ENCODE measurements around the gene EIF4H. TPM values are rescaled to one million over a fixed set of nuclear protein-coding genes. Genes with fewer than 3 reads are reported as not detected.

EIF4H gene
- total RNA-seq, 1 donor from 2014 or later, result 295 TPM

DNA sequence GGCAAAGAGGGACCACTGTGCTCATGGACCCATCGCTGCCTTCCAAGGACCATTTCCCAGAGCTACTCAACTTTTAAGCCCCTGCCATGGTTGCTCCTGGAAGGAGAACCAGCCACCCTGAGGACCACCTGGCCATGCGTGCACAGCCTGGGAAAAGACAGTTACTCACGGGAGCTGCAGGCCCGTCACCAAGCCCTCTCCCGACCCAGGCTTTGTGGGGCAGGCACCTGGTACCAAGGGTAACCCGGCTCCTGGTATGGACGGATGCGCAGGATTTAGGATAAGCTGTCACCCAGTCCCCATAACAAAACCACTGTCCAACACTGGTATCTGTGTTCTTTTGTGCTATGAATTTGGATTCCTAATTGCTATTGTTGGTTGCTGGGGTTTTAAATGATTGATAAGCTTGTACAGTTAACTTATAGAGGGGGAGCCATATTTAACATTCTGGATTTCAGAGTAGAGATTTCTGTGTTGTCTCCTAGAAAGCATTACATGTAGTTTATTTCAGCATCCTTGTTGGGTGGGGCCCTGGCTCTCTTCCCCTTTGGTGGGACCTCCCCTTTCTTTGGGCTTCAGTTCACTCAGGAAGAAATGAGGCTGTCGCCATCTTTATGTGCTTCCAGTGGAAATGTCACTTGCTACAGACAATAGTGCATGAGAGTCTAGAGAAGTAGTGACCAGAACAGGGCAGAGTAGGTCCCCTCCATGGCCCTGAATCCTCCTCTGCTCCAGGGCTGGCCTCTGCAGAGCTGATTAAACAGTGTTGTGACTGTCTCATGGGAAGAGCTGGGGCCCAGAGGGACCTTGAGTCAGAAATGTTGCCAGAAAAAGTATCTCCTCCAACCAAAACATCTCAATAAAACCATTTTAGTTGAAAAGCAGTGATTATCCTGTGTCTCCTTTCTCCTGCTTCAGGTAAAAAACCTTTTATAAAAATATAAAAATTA, 55.1 kb downstream of the EIF4H start:
- no peak overlapping the region for H3K4me3 Mint-ChIP-seq
- H3K4me1 Mint-ChIP-seq, result no peaks in the 10 kb centered on the region
- H3K36me3 Mint-ChIP-seq (ENCODE audit: low read depth), result peaks cover 16% of the 10 kb centered on the region
- H3K27me3 Mint-ChIP-seq (ENCODE audit: low read depth), result no peaks in the 10 kb centered on the region
- H3K27ac Mint-ChIP-seq (ENCODE audit: unreplicated experiment), result no peak overlapping the region
- TF ChIP-seq, protein P1, sequence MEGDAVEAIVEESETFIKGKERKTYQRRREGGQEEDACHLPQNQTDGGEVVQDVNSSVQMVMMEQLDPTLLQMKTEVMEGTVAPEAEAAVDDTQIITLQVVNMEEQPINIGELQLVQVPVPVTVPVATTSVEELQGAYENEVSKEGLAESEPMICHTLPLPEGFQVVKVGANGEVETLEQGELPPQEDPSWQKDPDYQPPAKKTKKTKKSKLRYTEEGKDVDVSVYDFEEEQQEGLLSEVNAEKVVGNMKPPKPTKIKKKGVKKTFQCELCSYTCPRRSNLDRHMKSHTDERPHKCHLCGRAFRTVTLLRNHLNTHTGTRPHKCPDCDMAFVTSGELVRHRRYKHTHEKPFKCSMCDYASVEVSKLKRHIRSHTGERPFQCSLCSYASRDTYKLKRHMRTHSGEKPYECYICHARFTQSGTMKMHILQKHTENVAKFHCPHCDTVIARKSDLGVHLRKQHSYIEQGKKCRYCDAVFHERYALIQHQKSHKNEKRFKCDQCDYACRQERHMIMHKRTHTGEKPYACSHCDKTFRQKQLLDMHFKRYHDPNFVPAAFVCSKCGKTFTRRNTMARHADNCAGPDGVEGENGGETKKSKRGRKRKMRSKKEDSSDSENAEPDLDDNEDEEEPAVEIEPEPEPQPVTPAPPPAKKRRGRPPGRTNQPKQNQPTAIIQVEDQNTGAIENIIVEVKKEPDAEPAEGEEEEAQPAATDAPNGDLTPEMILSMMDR (conservative IDR thresholded peaks at IDR 0.05), result no peak
- no peaks in the 10 kb centered on the region for H3K9me3 Mint-ChIP-seq
- DNase-seq (ENCODE audit: low read depth, low spot score), result no peak

DNA sequence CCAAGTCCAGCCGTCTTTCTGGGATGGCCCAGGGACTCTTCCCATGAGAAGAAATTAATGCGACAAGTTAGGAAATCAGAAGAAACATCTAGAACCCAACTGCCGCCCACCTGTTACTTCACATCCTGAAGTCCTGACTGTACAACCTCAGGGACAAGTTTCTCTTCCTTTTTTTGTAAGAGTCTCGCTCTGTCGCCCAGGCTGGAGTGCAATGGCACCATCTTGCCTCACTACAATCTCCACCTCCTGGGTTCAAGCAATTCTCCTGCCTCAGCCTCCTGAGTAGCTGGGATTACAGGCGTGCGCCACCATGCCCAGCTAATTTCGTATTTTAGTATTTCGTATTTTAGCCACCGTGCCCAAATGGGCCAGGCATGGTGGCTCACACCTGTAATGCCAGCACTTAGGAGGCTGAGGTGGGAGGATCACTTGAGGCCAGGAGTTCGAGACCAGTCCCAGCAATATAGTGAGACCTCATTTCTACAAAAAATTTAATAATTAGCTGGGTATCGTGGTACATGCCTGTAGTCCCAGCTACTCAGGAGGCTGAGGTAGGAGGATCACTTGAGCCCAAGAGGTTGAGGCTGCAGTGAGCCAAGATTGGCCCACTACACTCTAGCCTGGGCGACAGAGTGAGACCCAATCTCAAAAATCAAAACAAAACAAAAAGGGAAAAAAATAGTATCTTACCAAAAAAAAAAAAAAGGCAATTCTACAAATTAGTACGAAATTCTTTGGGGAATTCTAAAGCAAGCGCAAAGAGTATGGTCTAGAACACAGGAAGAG, 56.5 kb downstream of the EIF4H start:
- TF ChIP-seq, protein P1 (conservative IDR thresholded peaks at IDR 0.05), result no peak
- Mint-ChIP-seq H3K4me1 (no peaks in the 10 kb centered on the region), H3K9me3 (no peaks in the 10 kb centered on the region), H3K4me3 (no peak overlapping the region), H3K27me3 (ENCODE audit: low read depth) (no peaks in the 10 kb centered on the region), H3K36me3 (ENCODE audit: low read depth) (peaks cover 18% of the 10 kb centered on the region), H3K27ac (ENCODE audit: unreplicated experiment) (no peak overlapping the region)
- DNase-seq (ENCODE audit: low read depth, low spot score), result no peak

DNA sequence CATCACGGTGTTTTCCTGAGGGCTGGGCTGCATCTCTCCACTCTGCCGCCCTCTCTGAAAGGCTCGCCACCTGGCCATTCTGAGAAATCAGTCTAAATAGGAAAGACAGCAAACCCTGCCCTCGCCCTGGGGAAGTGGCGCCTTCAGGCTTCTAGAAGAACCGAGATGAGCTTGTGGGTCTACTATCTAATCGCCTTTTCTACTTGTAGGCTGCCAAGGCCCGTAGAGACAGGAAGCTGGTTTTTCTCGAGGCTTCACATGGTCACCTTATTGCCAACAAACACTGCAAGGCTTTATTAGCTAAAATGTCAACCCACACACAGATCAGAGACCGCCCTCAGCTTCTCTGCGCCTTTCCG, 57.1 kb downstream of the EIF4H start:
- no peaks in the 10 kb centered on the region for H3K27me3 Mint-ChIP-seq (ENCODE audit: low read depth)
- peak overlapping the region; percentile 30 for H3K27ac Mint-ChIP-seq (ENCODE audit: unreplicated experiment)
- TF ChIP-seq, protein P1 (conservative IDR thresholded peaks at IDR 0.05), result no peak
- H3K4me1 Mint-ChIP-seq, result no peaks in the 10 kb centered on the region
- DNase-seq (ENCODE audit: low read depth, low spot score), result no peak
- H3K36me3 Mint-ChIP-seq (ENCODE audit: low read depth), result peaks cover 18% of the 10 kb centered on the region
- H3K9me3 Mint-ChIP-seq, result no peaks in the 10 kb centered on the region
- H3K4me3 Mint-ChIP-seq, result no peak overlapping the region

DNA sequence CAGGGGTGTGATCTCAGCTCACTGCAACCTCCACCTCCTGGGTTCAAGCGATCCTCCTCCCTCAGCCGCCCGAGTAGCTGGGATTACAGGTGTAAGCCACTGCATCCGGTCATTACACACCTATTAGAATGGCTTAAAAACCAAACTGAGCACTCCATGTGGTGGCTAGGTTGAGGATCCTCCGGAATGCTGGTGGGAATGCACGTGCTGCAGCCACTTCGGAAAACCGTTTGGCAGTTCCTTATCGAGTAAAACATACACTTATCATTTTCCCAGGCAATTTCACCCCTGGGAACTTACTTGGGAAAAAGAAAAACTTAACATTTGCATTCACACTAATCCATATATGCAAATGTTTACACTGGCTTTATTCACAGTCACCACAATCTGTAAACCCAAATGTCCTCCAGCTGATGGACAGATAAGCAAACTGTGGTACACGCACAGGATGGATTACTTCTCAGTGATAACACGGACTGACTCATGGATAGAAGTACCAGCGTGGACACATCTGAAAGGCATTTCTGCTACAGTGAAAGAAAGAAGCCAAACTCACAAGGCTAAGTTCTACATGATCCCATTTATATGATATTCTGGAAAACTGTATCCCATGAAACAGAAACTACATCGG, 59.6 kb downstream of the EIF4H start:
- peaks cover 20% of the 10 kb centered on the region for H3K36me3 Mint-ChIP-seq (ENCODE audit: low read depth)
- H3K4me3 Mint-ChIP-seq, result no peak overlapping the region
- no peaks in the 10 kb centered on the region for H3K9me3 Mint-ChIP-seq
- H3K27me3 Mint-ChIP-seq (ENCODE audit: low read depth), result no peaks in the 10 kb centered on the region
- TF ChIP-seq, protein P1 (conservative IDR thresholded peaks at IDR 0.05), result no peak
- no peaks in the 10 kb centered on the region for H3K4me1 Mint-ChIP-seq
- no peak for DNase-seq (ENCODE audit: low read depth, low spot score)
- no peak overlapping the region for H3K27ac Mint-ChIP-seq (ENCODE audit: unreplicated experiment)

DNA sequence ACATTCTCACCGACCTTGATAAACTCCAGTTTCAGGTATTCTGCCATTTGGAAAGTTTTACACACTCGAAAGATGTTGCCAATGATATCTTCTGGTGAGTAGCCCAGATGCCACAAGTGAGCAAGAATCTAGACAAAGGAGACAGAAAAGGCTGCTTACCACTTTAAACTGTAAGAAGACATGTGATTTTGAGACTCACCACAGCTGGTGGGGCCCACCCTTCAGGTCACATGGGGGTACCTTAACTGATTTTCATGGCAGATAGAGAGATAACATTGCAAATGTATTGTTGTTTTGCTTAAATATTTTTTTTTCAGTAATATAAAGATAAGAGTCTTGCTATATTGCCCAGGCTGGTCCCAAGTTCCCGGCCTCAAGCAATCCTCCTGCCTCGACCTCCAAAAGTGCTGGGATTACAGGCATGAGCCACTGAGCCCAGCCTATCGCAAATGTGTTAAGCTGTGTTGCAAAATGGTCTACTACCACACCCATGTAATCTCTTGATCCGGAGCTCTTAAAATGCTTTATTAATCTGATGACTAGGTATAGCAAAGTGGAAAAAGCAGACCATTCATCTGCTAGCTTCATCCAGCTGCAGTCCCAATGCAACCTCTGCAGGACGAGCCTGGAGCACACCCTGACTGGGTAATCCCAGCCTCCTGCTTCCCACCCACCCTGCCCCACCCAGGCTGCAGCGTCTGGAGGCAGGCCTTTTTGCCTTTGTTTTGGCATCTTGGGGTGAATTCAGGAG, 61.5 kb downstream of the EIF4H start:
- TF ChIP-seq, protein P1 (conservative IDR thresholded peaks at IDR 0.05), result no peak
- no peaks in the 10 kb centered on the region for H3K4me1 Mint-ChIP-seq
- H3K27me3 Mint-ChIP-seq (ENCODE audit: low read depth), result no peaks in the 10 kb centered on the region
- peaks cover 23% of the 10 kb centered on the region for H3K36me3 Mint-ChIP-seq (ENCODE audit: low read depth)
- H3K27ac Mint-ChIP-seq (ENCODE audit: unreplicated experiment), result no peak overlapping the region
- H3K9me3 Mint-ChIP-seq, result no peaks in the 10 kb centered on the region
- DNase-seq (ENCODE audit: low read depth, low spot score), result no peak
- H3K4me3 Mint-ChIP-seq, result no peak overlapping the region
